B cell (primary cell): ENCODE results near the gene PRR14. TPM values are rescaled to one million over a fixed set of nuclear protein-coding genes. Genes with fewer than 3 reads are reported as not detected.

ENCODE experiments used
- ATAC-seq: fragments of 200-7000 bp; cut with Tn5 transposase; one replicate; pipeline ENCODE4 v1.10.0; 2021; ENCODE audit warnings: low read depth, mild to moderate bottlenecking, moderate number of reproducible peaks, moderate library complexity
- CTCF ChIA-PET: fragments of 350-600 bp; sonication (Branson Sonifier 250); formaldehyde crosslinking; loops from one replicate; lab custom pipeline; 2021; ENCODE audit warnings: antibody characterized with exemption, inconsistent platforms; lab: Charles Lee
- POLR2A ChIA-PET: fragments of 350-600 bp; sonication (Branson Sonifier 250); formaldehyde crosslinking; loops from one replicate; lab custom pipeline; 2021; ENCODE audit warnings: antibody characterized with exemption; lab: Charles Lee
- DNase-seq: peaks from one replicate; pipeline ENCODE4 v3.0.0; 2013
- H2AFZ ChIP-seq: 2 replicates; pipeline ENCODE4 v1.6.1; 2012; ENCODE audit warnings: mild to moderate bottlenecking, low read depth, low read length; ENCODE audit not compliant: insufficient read depth, poor library complexity, severe bottlenecking
- H3K27ac ChIP-seq, 2 donors: 1 replicate in 1 of 2; 2 replicates in 1 of 2; pipeline ENCODE4 v1.5.1; 2012 to 2013; ENCODE audit warnings: low read length in 2 of 2, mild to moderate bottlenecking in 2 of 2, moderate library complexity in 1 of 2
- H3K27me3 ChIP-seq, 4 experiments: fragments of 200-600 bp in 1 of 4; sonication (generic) in 1 of 4; replicated peaks in 1 of 4; 1 replicate in 2 of 4; 2 replicates in 2 of 4; pipeline versions ENCODE4 v1.6.1 to v1.7.0; 2013 to 2016; ENCODE audit warnings: low read length in 3 of 4, mild to moderate bottlenecking in 2 of 4, mixed read lengths in 1 of 4, moderate library complexity in 1 of 4; ENCODE audit not compliant: insufficient read depth in 4 of 4, control insufficient read depth in 3 of 4; ENCODE audit errors: control extremely low read depth in 1 of 4
- H3K36me3 ChIP-seq, 2 experiments: replicated peaks in 1 of 2; 1 replicate in 1 of 2; 2 replicates in 1 of 2; pipeline versions ENCODE4 v1.6.1 to v1.7.1; 2013; ENCODE audit warnings: low read length in 1 of 2; ENCODE audit not compliant: insufficient read depth in 2 of 2, control insufficient read depth in 1 of 2; ENCODE audit errors: control extremely low read depth in 1 of 2, extremely low read depth in 1 of 2
- H3K4me1 ChIP-seq, 2 donors: fragments of 200-600 bp in 1 of 2; sonication (generic) in 1 of 2; 1 replicate in 1 of 2; 2 replicates in 1 of 2; pipeline versions ENCODE4 v1.5.1 to v1.6.1; 2013 to 2017; ENCODE audit warnings: low read length in 2 of 2; ENCODE audit not compliant: control insufficient read depth in 2 of 2, insufficient read depth in 2 of 2
- H3K4me2 ChIP-seq: replicated peaks from 2 replicates; pipeline ENCODE3; 2012; ENCODE audit warnings: mild to moderate bottlenecking, low read depth, low read length; ENCODE audit not compliant: poor library complexity, severe bottlenecking
- H3K4me3 ChIP-seq, 5 experiments: fragments of 200-600 bp in 1 of 5; sonication (generic) in 1 of 5; 1 replicate in 3 of 5; 2 replicates in 2 of 5; pipeline versions ENCODE4 v1.5.1 to v1.7.0; 2011 to 2016; ENCODE audit warnings: low read length in 4 of 5, mild to moderate bottlenecking in 4 of 5, low read depth in 2 of 5, control low read depth in 1 of 5, moderate library complexity in 1 of 5; ENCODE audit not compliant: insufficient read depth in 1 of 5; ENCODE audit errors: control extremely low read depth in 1 of 5, extremely low read depth in 1 of 5
- H3K79me2 ChIP-seq: fragments of 200-600 bp; sonication (generic); one replicate; pipeline ENCODE4 v1.6.0; 2016; ENCODE audit warnings: low read length; ENCODE audit not compliant: control insufficient read depth, insufficient read depth
- H3K9ac ChIP-seq: fragments of 200-600 bp; sonication (generic); 2 replicates; pipeline ENCODE4 v1.6.1; 2017; ENCODE audit warnings: mild to moderate bottlenecking, low read length, moderate library complexity
- H3K9me3 ChIP-seq, 3 donors: one replicate each; pipeline versions ENCODE4 v1.6.1 to v1.7.1; 2013; ENCODE audit warnings: low read length in 2 of 3; ENCODE audit not compliant: control insufficient read depth in 2 of 3, insufficient read depth in 1 of 3; ENCODE audit errors: control extremely low read depth in 1 of 3
- H4K20me1 ChIP-seq: 2 replicates; pipeline ENCODE4 v1.6.0; 2012; ENCODE audit warnings: mild to moderate bottlenecking, low read length; ENCODE audit not compliant: insufficient read depth, control insufficient read depth, poor library complexity, severe bottlenecking
- H3K27ac Mint-ChIP-seq: one replicate; pipeline ENCODE4 v1.8.0; 2021; ENCODE audit warnings: mixed read lengths
- H3K27me3 Mint-ChIP-seq: one replicate; pipeline ENCODE4 v1.8.0; 2021; ENCODE audit warnings: mixed read lengths
- H3K4me1 Mint-ChIP-seq: one replicate; pipeline ENCODE4 v1.8.0; 2021; ENCODE audit warnings: mixed read lengths
- H3K4me3 Mint-ChIP-seq: one replicate; pipeline ENCODE4 v1.8.0; 2021; ENCODE audit warnings: mixed read lengths
- H3K9me3 Mint-ChIP-seq: one replicate; pipeline ENCODE4 v1.8.0; 2022; ENCODE audit warnings: mixed read lengths; ENCODE audit not compliant: insufficient read depth
- EZH2 ChIP-seq: IDR thresholded peaks from 2 replicates; pipeline ENCODE4 v1.6.1; 2012; ENCODE audit warnings: borderline replicate concordance, low read depth, mild to moderate bottlenecking, moderate library complexity, low read length; ENCODE audit not compliant: insufficient read depth, poor library complexity, severe bottlenecking
- WGBS: methylation state at CpG from one replicate; pipeline ENCODE4 v1.1.5; 2013; ENCODE audit warnings: missing lambda C conversion rate; ENCODE audit not compliant: insufficient coverage; 5-methylcytosine and 5-hydroxymethylcytosine counted together
- intact Hi-C: fragments of 100-400 bp; cut with micrococcal nuclease; formaldehyde crosslinking; loops from one replicate; pipeline ENCODE4 v1.10.0; 2022
- polyA plus RNA-seq: library from polyadenylated mRNA; depleted of rRNA; stranded (reverse); fragments of >200 nt; gene quantifications from 2 replicates; pipeline ENCODE4 v1.2.3, GENCODE V29; 2012
- total RNA-seq, 2 donors: library from RNA; stranded (reverse); fragments of 120-200 nt in 1 of 2; gene quantifications; 1 replicate in 1 of 2; 2 replicates in 1 of 2; pipeline versions ENCODE4 v1.2.3 to v1.2.4, GENCODE V29; 2013 to 2022
- TF ChIP-seq, protein P1 (sequence below): fragments of 200-600 bp; IDR thresholded peaks from one replicate; pipeline ENCODE4 v1.8.0; 2022; ENCODE audit warnings: antibody characterized with exemption, mild to moderate bottlenecking

Gene PRR14
- total and polyA plus RNA-seq, 2 donors (not counting 1 experiment from before 2014, with no cell fraction given): 62.4 to 95.8 TPM

DNA sequence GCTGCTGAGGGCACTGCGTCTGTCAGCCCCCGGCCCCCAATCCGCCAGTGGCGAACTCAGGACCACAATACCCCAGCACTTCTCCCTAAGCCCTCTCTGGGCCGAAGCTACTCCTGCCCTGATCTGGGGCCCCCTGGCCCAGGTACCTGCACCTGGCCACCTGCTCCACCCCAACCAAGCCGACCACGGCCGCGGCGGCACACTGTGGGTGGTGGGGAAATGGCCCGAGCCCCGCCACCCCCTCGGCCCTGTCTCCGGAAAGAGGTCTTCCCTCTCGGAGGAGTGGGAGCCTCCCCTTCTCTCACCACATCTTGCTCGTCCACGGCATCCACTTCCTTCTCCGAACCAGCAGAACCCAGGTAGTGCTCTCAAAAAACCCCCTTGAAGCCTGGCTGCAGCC, 4.1 kb downstream of the PRR14 start:
- peaks cover 15 to 28% of the 10 kb centered on the region in 2 donors for H3K4me1 ChIP-seq
- 100% methylated on average over 16 of the region's 18 CpGs for WGBS
- Mint-ChIP-seq H3K4me3 (no peak overlapping the region), H3K27me3 (no peaks in the 10 kb centered on the region), H3K27ac (no peak overlapping the region), H3K4me1 (peaks cover 28% of the 10 kb centered on the region), H3K9me3 (no peaks in the 10 kb centered on the region)
- intact Hi-C loops: loop anchor here (5.0 kb wide), 3 partner anchors 377 to 683 kb away; partner anchors contain the start of genes HIRIP3, INO80E, STX4 and TAOK2
- H2AFZ ChIP-seq: no peak overlapping the region
- ATAC-seq: no peak
- H3K4me2 ChIP-seq: no peak overlapping the region
- POLR2A ChIA-PET: no interaction called here
- no peak overlapping the region for H3K27ac ChIP-seq
- H3K4me3 ChIP-seq: no peak overlapping the region
- CTCF ChIA-PET: no interaction called here
- no peak for TF ChIP-seq EZH2
- TF ChIP-seq, protein P1, sequence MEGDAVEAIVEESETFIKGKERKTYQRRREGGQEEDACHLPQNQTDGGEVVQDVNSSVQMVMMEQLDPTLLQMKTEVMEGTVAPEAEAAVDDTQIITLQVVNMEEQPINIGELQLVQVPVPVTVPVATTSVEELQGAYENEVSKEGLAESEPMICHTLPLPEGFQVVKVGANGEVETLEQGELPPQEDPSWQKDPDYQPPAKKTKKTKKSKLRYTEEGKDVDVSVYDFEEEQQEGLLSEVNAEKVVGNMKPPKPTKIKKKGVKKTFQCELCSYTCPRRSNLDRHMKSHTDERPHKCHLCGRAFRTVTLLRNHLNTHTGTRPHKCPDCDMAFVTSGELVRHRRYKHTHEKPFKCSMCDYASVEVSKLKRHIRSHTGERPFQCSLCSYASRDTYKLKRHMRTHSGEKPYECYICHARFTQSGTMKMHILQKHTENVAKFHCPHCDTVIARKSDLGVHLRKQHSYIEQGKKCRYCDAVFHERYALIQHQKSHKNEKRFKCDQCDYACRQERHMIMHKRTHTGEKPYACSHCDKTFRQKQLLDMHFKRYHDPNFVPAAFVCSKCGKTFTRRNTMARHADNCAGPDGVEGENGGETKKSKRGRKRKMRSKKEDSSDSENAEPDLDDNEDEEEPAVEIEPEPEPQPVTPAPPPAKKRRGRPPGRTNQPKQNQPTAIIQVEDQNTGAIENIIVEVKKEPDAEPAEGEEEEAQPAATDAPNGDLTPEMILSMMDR: no peak
- H3K27me3 ChIP-seq: no peaks in the 10 kb centered on the region
- H3K9ac ChIP-seq: no peak overlapping the region
- H4K20me1 ChIP-seq: peaks cover 3% of the 10 kb centered on the region
- peaks cover 0 to 46% of the 10 kb centered on the region in 2 experiments for H3K36me3 ChIP-seq
- peaks cover 0 to 3% (median 0%) of the 10 kb centered on the region in 3 donors for H3K9me3 ChIP-seq
- H3K79me2 ChIP-seq: peaks cover 3% of the 10 kb centered on the region
- no peak for DNase-seq

DNA sequence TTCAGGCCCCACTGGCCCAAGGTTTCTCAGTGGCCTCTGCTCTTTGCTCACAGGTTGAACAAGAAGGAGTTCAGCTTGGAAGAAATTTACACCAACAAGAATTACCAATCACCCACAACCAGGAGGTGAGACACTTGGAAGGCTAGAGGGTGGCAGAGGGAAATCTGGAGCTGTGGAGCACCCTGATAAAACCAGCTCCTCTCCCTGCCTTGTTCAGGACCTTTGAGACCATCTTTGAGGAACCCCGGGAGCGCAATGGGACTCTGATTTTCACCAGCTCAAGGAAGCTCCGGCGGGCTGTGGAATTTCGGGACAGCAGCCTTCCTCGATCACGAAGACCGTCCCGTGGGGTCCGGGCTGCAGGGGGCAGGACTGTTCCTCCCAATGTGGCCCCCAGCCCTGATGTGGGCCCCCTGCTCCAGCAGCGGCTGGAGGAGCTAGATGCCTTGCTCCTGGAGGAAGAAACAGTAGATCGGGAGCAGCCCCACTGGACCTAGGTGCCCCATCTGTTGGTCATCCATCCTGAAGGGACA, 5.1 kb downstream of the PRR14 start:
- no peak overlapping the region for H3K9ac ChIP-seq
- peaks cover 0 to 46% of the 10 kb centered on the region in 2 experiments for H3K36me3 ChIP-seq
- H3K27me3 ChIP-seq: no peaks in the 10 kb centered on the region
- DNase-seq: no peak
- intact Hi-C loops: loop anchor here (5.0 kb wide), 3 partner anchors 376 to 684 kb away; partner anchors contain the start of genes HIRIP3, INO80E, STX4 and TAOK2
- peak overlapping the region; percentile 44 for H3K4me3 Mint-ChIP-seq
- no peaks in the 10 kb centered on the region for H3K9me3 ChIP-seq
- H3K9me3 Mint-ChIP-seq: no peaks in the 10 kb centered on the region
- H3K27me3 Mint-ChIP-seq: no peaks in the 10 kb centered on the region
- CTCF ChIA-PET: no interaction called here
- H3K4me1 ChIP-seq: peaks cover 20 to 34% of the 10 kb centered on the region in 2 donors
- H3K4me1 Mint-ChIP-seq: peaks cover 25% of the 10 kb centered on the region
- H2AFZ ChIP-seq: no peak overlapping the region
- no peak overlapping the region for H3K4me2 ChIP-seq
- H4K20me1 ChIP-seq: peaks cover 13% of the 10 kb centered on the region
- WGBS: over 99% methylated on average over 12 of the region's 12 CpGs
- H3K27ac Mint-ChIP-seq: no peak overlapping the region
- H3K79me2 ChIP-seq: peaks cover 13% of the 10 kb centered on the region
- no peak overlapping the region for H3K4me3 ChIP-seq
- POLR2A ChIA-PET: no interaction called here
- H3K27ac ChIP-seq: no peak overlapping the region
- TF ChIP-seq, protein P1: no peak
- no peak for TF ChIP-seq EZH2
- ATAC-seq: no peak
